Measurements from ENCODE around the gene CDX1. TPM values are rescaled to one million over a fixed set of nuclear protein-coding genes. Genes with fewer than 3 reads are reported as not detected.

CDX1 gene
- total and polyA plus RNA-seq, 12 donors = 0.13 to 0.32 TPM; not detected in 10

GRCh38 chr5:150188146-150188842, 21.7 kb downstream of the CDX1 start:
- no peak for TF ChIP-seq CTCF (IDR thresholded peaks at IDR 0.05)
- WGBS, 2 donors = 58 to 74% methylated on average over 3 of the region's 3 CpGs
- Histone ChIP-seq H3K27me3 (peaks cover 6 to 42% (median 37%) of the 10 kb centered on the region in 7 donors), H3K27ac (no peak overlapping the region), H3K36me3 (no peaks in the 10 kb centered on the region), H3K9me3 (no peaks in the 10 kb centered on the region), H3K4me3 (no peak overlapping the region), H3K4me1 (peaks cover 0 to 27% (median 6%) of the 10 kb centered on the region in 9 donors)
- DNase-seq (no peak), ATAC-seq (no peak)
- intact Hi-C loops (cut with DNase I) = no loop called here

- no peak for TF ChIP-seq CTCF (IDR thresholded peaks at IDR 0.05)
- intact Hi-C loops (cut with DNase I) = no loop called here
- no peak overlapping the region for H3K4me3 ChIP-seq
- H3K36me3 ChIP-seq = no peaks in the 10 kb centered on the region
- no peaks in the 10 kb centered on the region for H3K9me3 ChIP-seq
- ATAC-seq (no peak), DNase-seq (no peak)
- H3K4me1 ChIP-seq = peaks cover 0 to 27% (median 6%) of the 10 kb centered on the region in 9 donors
- 86 to 88% methylated on average over 3 of the region's 3 CpGs for WGBS, 2 donors
- no peak overlapping the region for H3K27ac ChIP-seq
- peaks cover 6 to 42% (median 37%) of the 10 kb centered on the region in 7 donors for H3K27me3 ChIP-seq
Measured at GRCh38 chr5:150189326-150189725, 22.7 kb downstream of the CDX1 start.

- DNase-seq (no peak), ATAC-seq (peak in 2 of 8 donors; percentile 12 to 20)
- 5 to 8% methylated on average over 58 of the region's 58 CpGs for WGBS, 2 donors
Measured at GRCh38 chr5:150189728-150190502, 23.3 kb downstream of the CDX1 start, which contains the start of gene SLC6A7. TSS of gene SLC6A7 (plus strand) at chr5:150190062. CDS start at chr5:150190328, 266 bp downstream.

More at GRCh38 chr5:150189728-150190502, 23.3 kb downstream of the CDX1 start, which contains the start of gene SLC6A7:
- Histone ChIP-seq H3K9me3 (no peaks in the 10 kb centered on the region), H3K36me3 (no peaks in the 10 kb centered on the region), H3K27me3 (peaks cover 6 to 42% (median 37%) of the 10 kb centered on the region in 7 donors), H3K27ac (no peak within 1 kb of the TSS), H3K4me3 (peak within 1 kb of the TSS in 5 of 10 donors; percentile 9 to 28 (median 12)), H3K4me1 (peaks cover 0 to 25% (median 6%) of the 10 kb centered on the region in 9 donors)
- intact Hi-C loops (cut with DNase I) = no loop called here
- TF ChIP-seq CTCF (IDR thresholded peaks at IDR 0.05) = peak in 1 of 9 donors; percentile 6

Measured in heart right ventricle (tissue), 16 donors.